GM19023 (cell line): Measurements from ENCODE around the gene RPN2.

Experiments used
- ATAC-seq: cut with Tn5 transposase; IDR thresholded peaks from one replicate; pipeline ENCODE4 v1.9.1; 2021; ENCODE audit warnings: mild to moderate bottlenecking, moderate library complexity; ENCODE audit not compliant: unreplicated experiment

The RPN2 gene

GRCh38 chr20:37179683-37180524 is 774 bp downstream of the RPN2 start:
- no peak for ATAC-seq

DNA sequence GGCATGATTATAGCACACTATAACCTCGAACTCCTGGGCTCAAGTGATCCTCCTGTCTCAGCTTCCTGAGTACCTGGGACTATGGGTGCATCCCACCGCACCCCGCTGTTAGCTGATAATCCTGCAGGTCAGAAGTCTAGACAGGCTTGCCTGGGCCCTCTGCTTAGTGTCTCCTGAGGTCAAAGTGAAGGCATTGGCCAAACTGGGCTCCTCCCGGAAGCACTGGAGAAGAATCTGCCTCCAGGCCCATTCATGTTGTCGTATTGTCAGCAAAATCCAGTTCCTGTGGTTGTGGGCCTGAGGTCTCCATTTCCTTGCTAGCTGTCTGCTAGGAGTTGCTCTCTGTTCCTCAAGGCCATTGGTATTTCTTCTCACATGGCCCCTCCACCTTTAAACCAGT is 6.6 kb downstream of the RPN2 start:
- no peak for ATAC-seq

DNA sequence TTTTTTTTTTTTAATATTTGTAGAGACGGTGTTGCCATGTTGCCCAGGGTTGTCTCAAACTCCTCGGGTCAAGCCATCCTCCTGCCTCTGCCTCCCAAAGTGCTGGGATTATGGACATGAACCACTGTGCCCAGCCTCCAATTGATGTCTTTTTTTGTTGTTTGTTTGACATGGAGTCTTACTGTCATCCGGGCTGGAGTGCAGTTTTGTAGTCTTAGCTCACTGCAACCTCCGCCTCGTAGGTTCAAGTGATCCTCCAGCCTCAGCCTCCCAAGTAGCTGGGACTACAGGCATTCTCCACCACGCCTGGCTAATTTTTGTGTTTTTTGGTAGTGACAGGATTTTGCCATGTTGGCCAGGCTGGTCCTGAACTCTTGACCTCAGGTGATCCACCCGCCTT is 9.7 kb downstream of the RPN2 start:
- no peak for ATAC-seq

DNA sequence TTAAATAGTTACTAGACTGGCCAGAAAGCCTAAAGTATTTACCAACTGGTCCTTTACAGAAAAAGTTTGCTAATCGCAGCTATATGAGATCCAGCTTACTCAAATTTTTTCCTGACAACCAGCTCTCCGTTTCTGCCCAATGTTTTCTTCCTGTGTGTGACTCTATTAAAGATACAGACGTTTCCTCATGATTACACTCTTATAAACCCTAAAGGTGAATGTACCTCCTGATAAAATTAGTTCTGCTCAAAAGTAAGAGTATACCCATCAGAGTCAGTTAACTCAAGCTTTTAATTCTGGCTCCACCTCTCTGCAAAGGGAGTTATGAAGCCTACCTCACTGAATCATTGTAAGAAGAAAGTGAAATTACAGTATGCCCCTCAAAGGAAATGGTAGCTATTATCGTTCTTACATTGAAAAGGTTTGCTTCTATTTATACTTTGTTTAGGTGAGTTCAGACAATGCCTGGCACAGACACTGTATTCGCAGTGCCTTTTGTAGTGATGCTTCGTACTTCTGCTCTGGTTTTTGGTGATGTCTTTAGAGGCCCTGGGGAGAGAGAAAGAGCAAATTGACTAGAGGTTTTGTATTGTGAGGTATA is 10.4 kb downstream of the RPN2 start:
- no peak for ATAC-seq

DNA sequence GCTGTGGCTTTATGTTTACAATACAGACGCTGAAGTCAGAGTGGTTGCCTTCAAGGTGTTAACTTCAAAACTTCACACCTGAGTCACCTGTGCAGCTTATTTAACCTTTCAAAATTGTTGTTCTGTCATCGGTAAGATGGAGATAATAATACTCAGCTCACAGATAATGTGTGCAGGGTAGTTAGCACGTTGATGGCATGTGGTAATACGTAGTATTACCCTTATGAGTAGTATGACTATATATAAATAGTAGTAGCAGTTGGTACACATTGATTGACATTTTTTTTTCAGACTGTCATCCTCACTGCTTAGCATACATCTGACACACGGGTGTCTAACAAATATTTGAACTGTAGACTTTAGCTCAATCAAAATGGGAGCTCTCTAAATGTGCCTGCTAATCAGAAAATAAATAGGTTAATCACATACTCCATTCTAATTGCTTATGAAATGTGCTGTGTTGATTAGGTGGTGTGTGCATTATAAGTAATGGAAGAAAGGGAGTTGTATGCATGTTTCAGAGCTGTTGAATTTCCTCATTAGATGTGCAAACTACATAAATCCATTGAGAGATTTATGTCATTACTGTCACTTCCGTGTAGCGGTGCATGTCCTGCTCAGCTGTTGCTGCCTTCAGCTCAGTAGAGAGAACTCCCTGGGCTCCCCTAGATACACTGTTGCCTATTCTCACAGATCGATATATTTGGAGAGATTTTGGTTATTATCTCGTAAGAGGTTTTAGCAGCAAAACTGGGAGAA is 11.4 kb downstream of the RPN2 start:
- ATAC-seq, result no peak

GRCh38 chr20:37192137-37192854 is 13.2 kb downstream of the RPN2 start:
- ATAC-seq, result no peak

DNA sequence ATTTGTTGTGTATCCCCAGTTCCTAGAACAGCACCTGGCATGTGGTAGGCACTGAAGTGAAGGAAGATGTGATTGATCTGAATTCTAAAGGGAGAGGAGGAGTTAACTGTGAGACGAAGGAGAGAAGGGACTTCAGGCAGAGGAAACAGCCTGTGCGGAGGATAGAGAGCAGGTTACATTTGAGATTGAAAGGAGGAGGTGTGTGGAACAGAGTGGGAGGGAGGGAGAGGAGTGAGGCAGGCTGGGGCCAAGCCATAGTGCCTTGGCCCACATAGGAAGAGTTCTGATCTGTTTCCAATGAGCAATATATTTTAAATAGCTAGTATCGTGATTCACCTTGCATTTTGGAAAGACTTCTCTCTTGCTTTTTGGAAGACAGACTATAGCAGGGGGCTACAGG is 14.1 kb downstream of the RPN2 start:
- no peak for ATAC-seq

DNA sequence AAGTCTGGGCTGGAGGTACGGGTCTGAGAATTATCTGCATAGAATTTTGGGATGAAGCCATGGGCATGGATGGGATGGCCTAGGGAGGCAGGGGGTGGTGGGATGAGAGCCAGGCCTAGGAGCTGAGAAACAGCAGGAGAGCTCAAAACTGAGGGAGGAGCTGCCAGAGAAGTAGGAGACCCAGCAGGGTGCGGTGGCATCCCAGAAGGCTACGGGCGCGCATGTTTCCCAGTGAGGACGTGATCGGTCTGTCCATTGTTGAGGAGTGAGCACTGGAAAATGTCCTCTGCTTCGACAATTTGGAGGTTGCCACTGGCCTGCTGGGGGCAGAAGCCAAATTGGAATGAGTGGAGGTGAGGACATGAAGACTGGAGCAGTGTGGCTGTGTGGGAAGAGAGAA is 14.7 kb downstream of the RPN2 start:
- ATAC-seq, result no peak

DNA sequence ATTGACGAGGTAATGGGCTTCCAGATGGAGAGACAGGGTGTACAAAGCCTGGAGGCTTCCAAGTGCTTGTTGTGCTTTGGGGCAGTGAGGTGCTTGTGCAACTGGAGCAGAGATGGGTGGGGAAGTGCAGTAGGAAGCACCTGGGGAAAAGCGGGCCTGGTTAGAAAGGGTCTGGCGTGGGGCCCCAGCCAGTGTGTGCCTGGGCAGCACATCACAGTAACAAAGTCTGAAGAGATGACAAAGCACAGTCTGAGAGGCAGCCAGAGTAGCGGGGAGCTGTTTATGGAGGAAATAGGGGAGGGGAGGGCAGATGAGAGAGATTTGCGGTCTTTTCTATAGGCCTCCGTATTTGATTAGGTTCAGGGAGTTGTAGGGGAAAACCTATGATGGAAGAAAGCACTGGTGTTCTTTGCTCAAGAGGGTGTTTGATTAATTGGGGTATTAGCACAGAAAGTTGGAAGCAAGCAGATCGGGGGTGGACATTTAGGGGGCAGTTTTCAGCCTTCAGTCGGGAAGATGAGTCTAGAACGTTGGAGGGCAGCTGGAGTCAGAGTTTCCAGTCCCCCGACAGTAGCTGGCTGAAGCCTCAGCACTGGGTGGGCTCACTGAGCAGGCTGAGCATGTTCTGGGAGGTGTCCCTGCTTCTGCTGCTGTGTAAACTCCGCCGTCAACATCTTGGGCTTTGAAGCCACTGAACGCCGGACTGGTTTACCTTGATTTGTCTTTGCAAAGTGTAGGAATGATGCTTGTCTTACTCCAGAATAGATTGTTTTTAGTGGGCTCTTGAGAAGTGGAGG is 15.7 kb downstream of the RPN2 start:
- ATAC-seq, result no peak

- ATAC-seq, result no peak
These were observed 20.0 kb downstream of the RPN2 start for GRCh38 chr20:37198932-37199660.

DNA sequence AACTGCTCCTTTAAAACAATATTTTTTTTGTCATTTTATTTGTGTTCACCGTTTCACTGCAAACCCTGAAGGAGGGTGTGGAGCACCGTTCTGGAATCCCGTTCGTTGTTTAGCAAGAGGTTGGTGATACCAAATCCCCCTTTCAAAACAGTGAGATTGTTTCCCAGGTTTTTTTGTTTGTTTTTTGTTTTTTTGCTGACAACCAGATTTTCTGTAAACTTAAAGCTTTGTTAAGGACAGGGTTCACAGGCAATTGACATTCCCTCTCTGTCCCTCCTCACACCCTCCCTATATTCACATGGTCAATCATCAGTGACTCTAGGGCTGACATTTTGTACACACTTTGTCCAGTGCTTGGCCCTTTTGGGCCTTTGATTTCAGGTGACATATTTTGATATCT is 21.2 kb downstream of the RPN2 start:
- ATAC-seq, result no peak

DNA sequence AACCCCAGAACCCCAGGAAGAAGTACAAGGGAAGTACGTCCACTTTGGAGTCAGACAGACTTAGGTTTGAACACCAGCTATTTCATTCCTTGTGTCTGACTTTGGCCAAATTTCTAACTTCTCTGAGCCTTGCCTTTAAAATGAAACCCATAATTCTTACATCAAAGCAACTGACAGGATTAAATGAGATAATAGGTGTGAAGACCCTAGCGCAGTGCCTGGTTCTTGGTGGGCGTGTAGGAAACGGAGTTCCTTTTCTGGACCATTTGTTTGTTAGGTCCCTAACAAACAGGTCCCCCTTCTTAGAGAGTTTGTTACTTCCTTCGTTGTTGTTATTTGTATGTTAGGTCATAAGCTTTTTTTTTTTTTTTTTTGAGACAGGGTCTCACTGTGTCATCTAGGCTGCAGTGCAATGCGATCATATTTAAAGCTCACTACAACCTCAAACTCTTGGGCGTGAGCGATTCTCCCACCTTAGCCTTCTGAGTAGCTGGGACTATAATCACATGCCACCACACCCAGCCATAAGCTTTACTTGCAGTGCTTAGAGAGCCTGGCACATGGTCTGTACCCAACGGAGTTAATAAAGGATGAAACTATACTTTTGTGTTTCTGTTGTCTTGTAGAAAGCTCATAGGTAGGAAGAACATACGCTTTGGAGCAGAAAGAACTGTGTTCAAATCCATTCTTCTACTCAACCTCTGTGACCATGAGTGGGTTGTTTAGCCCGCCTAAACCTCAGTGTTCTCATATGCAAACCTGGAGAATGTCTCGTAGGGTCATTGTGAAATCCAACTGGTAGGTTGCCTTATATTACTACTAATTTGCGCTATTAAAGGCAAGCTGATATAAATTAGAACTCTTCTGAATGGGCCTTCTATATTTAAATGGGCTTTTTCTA is 22.0 kb downstream of the RPN2 start:
- ATAC-seq, result no peak

DNA sequence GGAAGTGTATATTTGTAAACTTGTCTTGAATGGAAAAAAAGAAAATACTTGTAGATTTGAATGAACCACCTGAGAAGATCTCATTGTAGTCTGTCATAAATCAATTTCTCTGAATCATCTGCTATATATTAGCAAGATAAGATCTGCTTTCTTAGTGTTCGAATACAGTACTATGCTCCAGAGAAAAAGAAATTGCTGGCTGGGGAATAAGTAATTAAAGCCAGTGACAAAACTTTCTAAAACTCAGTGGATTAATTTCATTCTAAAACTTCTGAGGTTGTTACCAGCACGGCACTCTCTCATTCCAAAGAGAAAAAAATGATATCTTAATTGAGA is 22.7 kb downstream of the RPN2 start:
- ATAC-seq, result no peak

DNA sequence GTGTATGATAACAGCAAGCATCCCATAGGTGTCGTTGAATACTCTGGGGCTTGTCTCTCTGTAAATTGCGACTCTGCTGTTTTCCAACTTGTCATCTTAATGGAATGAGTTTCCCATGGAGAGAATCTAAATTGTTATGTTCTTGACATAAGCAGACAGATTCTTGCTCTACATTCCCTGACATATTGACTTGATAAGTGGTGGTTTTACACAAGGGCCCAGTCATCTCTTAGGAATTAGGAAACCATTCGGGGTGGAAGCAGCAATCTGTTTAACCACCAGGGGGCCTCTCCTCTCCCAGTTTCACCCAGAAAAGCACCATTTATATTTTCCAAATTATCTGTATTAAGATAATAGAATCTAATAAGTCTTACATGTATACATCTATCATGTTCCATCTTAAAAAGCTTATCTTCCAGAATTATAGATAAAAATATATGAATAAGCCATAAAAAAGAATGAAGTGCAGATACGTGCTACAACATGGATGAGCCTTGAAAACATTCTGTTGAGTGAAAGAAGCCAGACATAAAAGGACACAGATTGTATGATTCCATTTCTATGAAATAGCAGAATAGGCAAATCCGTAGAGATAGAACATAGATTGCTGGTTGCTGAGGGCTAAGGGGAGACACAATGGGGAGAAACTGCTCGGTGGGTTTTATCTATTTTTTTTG is 23.3 kb downstream of the RPN2 start:
- no peak for ATAC-seq

DNA sequence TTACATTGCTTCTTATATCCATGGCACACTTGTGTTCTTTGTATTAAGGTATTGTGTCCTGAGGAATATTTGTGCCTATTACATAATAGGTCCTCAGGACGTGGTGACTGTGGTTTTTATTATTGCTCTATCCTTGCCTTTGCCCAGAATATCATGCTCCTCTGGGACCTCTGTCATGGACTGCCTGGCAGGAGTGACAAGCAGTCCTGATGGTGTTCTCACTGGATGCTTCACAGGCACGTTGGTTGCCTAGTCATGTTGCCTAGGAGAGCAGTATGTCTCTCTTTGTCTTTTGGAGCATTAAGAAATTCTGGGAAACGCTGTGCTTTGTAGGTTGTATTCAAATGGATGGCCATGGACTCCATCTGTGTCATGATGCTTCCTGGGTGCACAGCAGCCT is 24.9 kb downstream of the RPN2 start:
- ATAC-seq, result no peak

GRCh38 chr20:37205130-37205529 is 26.0 kb downstream of the RPN2 start:
- ATAC-seq, result no peak

DNA sequence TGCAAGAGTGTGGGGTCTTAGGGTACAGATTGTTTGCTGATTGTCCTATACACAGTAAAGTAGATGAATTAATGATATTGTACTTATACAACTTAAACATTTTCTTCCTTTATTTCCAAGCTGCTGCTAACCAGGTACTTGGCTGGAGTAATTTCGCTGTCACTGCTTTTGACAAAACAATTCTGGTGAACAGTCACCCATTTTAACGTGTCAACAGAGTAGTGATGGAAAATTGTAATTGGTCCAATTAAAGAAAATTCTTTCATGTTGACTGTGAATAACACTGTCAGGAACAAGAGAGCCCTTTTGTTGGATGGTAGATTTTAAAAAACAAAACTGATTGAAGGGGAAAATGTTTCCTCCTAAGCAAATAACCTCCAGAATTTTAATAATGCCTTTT is 26.7 kb downstream of the RPN2 start:
- no peak for ATAC-seq

- no peak for ATAC-seq
These were observed 28.0 kb downstream of the RPN2 start for GRCh38 chr20:37207171-37207570.
